Breast epithelium (tissue), 3 donors: ENCODE data around the gene SFMBT2.

Experiments
- POLR2A ChIP-seq: fragments of 450-650 bp; IDR thresholded peaks from one replicate; pipeline ENCODE4 v1.6.1; 2016; ENCODE audit warnings: antibody characterized with exemption, mild to moderate bottlenecking, moderate library complexity
- POLR2AphosphoS5 ChIP-seq, 3 donors: sonication (generic); formaldehyde crosslinking; IDR thresholded peaks; one replicate each; pipeline ENCODE4 v1.6.1; 2017; ENCODE audit warnings: antibody characterized with exemption in 3 of 3
- TF ChIP-seq, protein P1 (sequence below), 3 donors: fragments of 450-650 bp; IDR thresholded peaks; one replicate each; pipeline ENCODE4 v1.5.1; 2016 to 2017; ENCODE audit warnings: antibody characterized with exemption in 3 of 3, mild to moderate bottlenecking in 3 of 3, moderate library complexity in 3 of 3

DNA sequence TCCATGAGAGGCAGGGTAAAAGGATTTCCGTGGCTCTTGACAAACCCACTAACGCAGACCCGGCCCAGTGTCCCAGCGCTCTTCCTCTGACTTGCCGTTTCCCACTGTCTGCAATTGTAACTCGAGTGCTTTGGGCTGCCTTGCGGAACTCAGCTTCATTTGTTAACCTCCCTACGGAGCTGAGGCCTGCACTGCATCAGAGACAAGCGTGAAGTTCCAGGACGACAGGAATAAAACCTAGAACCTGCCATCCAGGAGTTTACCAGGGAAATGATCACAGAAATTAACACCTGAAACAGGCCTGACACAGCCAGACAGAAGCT, 76.2 kb downstream of the SFMBT2 start:
- TF ChIP-seq, protein P1, sequence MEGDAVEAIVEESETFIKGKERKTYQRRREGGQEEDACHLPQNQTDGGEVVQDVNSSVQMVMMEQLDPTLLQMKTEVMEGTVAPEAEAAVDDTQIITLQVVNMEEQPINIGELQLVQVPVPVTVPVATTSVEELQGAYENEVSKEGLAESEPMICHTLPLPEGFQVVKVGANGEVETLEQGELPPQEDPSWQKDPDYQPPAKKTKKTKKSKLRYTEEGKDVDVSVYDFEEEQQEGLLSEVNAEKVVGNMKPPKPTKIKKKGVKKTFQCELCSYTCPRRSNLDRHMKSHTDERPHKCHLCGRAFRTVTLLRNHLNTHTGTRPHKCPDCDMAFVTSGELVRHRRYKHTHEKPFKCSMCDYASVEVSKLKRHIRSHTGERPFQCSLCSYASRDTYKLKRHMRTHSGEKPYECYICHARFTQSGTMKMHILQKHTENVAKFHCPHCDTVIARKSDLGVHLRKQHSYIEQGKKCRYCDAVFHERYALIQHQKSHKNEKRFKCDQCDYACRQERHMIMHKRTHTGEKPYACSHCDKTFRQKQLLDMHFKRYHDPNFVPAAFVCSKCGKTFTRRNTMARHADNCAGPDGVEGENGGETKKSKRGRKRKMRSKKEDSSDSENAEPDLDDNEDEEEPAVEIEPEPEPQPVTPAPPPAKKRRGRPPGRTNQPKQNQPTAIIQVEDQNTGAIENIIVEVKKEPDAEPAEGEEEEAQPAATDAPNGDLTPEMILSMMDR (IDR thresholded peaks at IDR 0.05) = no peak
- TF ChIP-seq POLR2A = no peak
- no peak for TF ChIP-seq POLR2AphosphoS5 (IDR thresholded peaks at IDR 0.05)
